H1 (cell line): ENCODE results near the gene NCBP2. TPM values are rescaled to one million over a fixed set of nuclear protein-coding genes. Genes with fewer than 3 reads are reported as not detected.

Experiments used
- CTCF ChIA-PET: fragments of 300-600 bp; sonication (Branson Sonifier 250); formaldehyde crosslinking; loops from one replicate; lab custom pipeline; 2021; ENCODE audit not compliant: partially characterized antibody; lab: Charles Lee
- POLR2A ChIA-PET: fragments of 300-600 bp; sonication (Branson Sonifier 250); formaldehyde crosslinking; loops from one replicate; lab custom pipeline; 2021; ENCODE audit warnings: inconsistent platforms; ENCODE audit not compliant: partially characterized antibody; lab: Charles Lee
- DNase-seq, 2 experiments: peaks; one replicate each; pipeline versions ENCODE4 v3.0.0 to v3.0.0-alpha.2; 2010 to 2022; ENCODE audit warnings: low spot score in 2 of 2, low read depth in 1 of 2, mixed read lengths in 1 of 2
- FAIRE-seq: peaks from 2 replicates; lab custom pipeline; 2011; peaks lifted over from hg19 to GRCh38; lab: Jason Lieb, UNC
- H2AFZ ChIP-seq: 2 replicates; pipeline ENCODE4 v1.8.1; 2012; ENCODE audit warnings: low read length, inconsistent platforms
- H2AK5ac ChIP-seq: 2 replicates; pipeline ENCODE4 v1.6.1; 2013; ENCODE audit warnings: low read depth, low read length
- H2BK120ac ChIP-seq: replicated peaks from 2 replicates; pipeline ENCODE3; 2013; ENCODE audit warnings: low read depth, low read length, inconsistent platforms
- H2BK12ac ChIP-seq: 2 replicates; pipeline ENCODE4 v1.6.1; 2013; ENCODE audit warnings: low read depth, low read length
- H2BK15ac ChIP-seq: 2 replicates; pipeline ENCODE4 v1.6.1; 2013; ENCODE audit warnings: low read length
- H2BK20ac ChIP-seq: 2 replicates; pipeline ENCODE4 v1.6.1; 2013; ENCODE audit warnings: low read length
- H2BK5ac ChIP-seq: 2 replicates; pipeline ENCODE4 v1.6.1; 2013; ENCODE audit warnings: low read depth, low read length
- H3K14ac ChIP-seq: 2 replicates; pipeline ENCODE4 v1.6.1; 2013; ENCODE audit warnings: inconsistent platforms; ENCODE audit not compliant: insufficient read length
- H3K18ac ChIP-seq: 2 replicates; pipeline ENCODE4 v1.6.1; 2013; ENCODE audit warnings: low read length; ENCODE audit errors: extremely low read depth
- H3K23ac ChIP-seq: 2 replicates; pipeline ENCODE4 v1.6.1; 2013; ENCODE audit warnings: inconsistent platforms; ENCODE audit not compliant: insufficient read length
- H3K23me2 ChIP-seq: 2 replicates; pipeline ENCODE4 v1.6.1; 2013; ENCODE audit warnings: low read depth, low read length
- H3K27ac ChIP-seq: 2 replicates; pipeline ENCODE4 v1.6.1; 2011; ENCODE audit warnings: low read depth, low read length, inconsistent platforms
- H3K27me3 ChIP-seq, 4 experiments: replicated peaks in 1 of 4; 1 replicate in 1 of 4; 2 replicates in 3 of 4; pipeline versions ENCODE4 v1.6.1 to v1.8.1; 2011 to 2013; ENCODE audit warnings: low read length in 3 of 4, mild to moderate bottlenecking in 3 of 4, inconsistent platforms in 2 of 4, mixed read lengths in 2 of 4, moderate library complexity in 1 of 4; ENCODE audit not compliant: control insufficient read depth in 3 of 4, insufficient read depth in 3 of 4; ENCODE audit errors: extremely low read depth in 1 of 4
- H3K36me3 ChIP-seq, 4 experiments: 2 replicates each; pipeline versions ENCODE4 v1.6.1 to v1.8.1; 2011 to 2013; ENCODE audit warnings: mild to moderate bottlenecking in 4 of 4, low read length in 3 of 4, moderate library complexity in 2 of 4, control low read depth in 1 of 4, inconsistent platforms in 1 of 4; ENCODE audit not compliant: insufficient read depth in 4 of 4, control insufficient read depth in 2 of 4
- H3K4ac ChIP-seq: replicated peaks from 2 replicates; pipeline ENCODE3; 2013; ENCODE audit warnings: low read length, low read depth, mixed read lengths, inconsistent platforms; ENCODE audit not compliant: insufficient read length
- H3K4me1 ChIP-seq, 4 experiments: replicated peaks in 1 of 4; 1 replicate in 1 of 4; 2 replicates in 3 of 4; pipeline versions ENCODE4 v1.6.1 to v1.8.1; 2011 to 2013; ENCODE audit warnings: low read length in 3 of 4, inconsistent platforms in 2 of 4, mixed read lengths in 1 of 4; ENCODE audit not compliant: insufficient read depth in 4 of 4, control insufficient read depth in 3 of 4
- H3K4me2 ChIP-seq, 2 experiments: 2 replicates each; pipeline versions ENCODE4 v1.6.1 to v1.8.1; 2011 to 2013; ENCODE audit warnings: low read depth in 2 of 2, low read length in 2 of 2, control low read depth in 1 of 2, inconsistent platforms in 1 of 2, mild to moderate bottlenecking in 1 of 2; ENCODE audit not compliant: insufficient read depth in 1 of 2
- H3K4me3 ChIP-seq, 4 experiments: fragments of 200-600, 300-600 bp in 1 of 4; sonication (generic), shearing (Covaris generic), sonication (Bioruptor Twin) in 1 of 4; 2 replicates each; pipeline versions ENCODE4 v1.5.1 to v1.8.1; 2011 to 2016; ENCODE audit warnings: low read length in 4 of 4, low read depth in 3 of 4, control low read depth in 2 of 4, inconsistent platforms in 2 of 4, mild to moderate bottlenecking in 2 of 4, mixed read lengths in 1 of 4, moderate library complexity in 1 of 4; ENCODE audit not compliant: insufficient read depth in 2 of 4; ENCODE audit errors: extremely low read depth in 1 of 4
- H3K56ac ChIP-seq: replicated peaks from 2 replicates; pipeline ENCODE3; 2013; ENCODE audit warnings: low read depth, mild to moderate bottlenecking, mixed read lengths, low read length, inconsistent platforms; ENCODE audit not compliant: insufficient read length
- H3K79me1 ChIP-seq: 2 replicates; pipeline ENCODE4 v1.6.1; 2013; ENCODE audit warnings: low read depth, low read length, control low read depth
- H3K79me2 ChIP-seq, 2 experiments: 2 replicates each; pipeline versions ENCODE4 v1.6.1 to v1.8.1; 2012 to 2013; ENCODE audit warnings: low read length in 2 of 2, mild to moderate bottlenecking in 2 of 2, inconsistent platforms in 1 of 2; ENCODE audit not compliant: insufficient read depth in 2 of 2, control insufficient read depth in 1 of 2
- H3K9ac ChIP-seq, 4 experiments: replicated peaks in 1 of 4; 1 replicate in 1 of 4; 2 replicates in 3 of 4; pipeline versions ENCODE4 v1.6.1 to v1.8.1; 2011 to 2013; ENCODE audit warnings: low read depth in 3 of 4, low read length in 3 of 4, control low read depth in 2 of 4, mild to moderate bottlenecking in 2 of 4, moderate library complexity in 2 of 4, inconsistent platforms in 1 of 4; ENCODE audit errors: extremely low read depth in 1 of 4
- H3K9me3 ChIP-seq, 2 experiments: 2 replicates each; pipeline versions ENCODE4 v1.6.1 to v1.8.1; 2012 to 2013; ENCODE audit warnings: mild to moderate bottlenecking in 2 of 2, moderate library complexity in 2 of 2, control low read depth in 1 of 2, inconsistent platforms in 1 of 2, low read depth in 1 of 2, low read length in 1 of 2, mixed read lengths in 1 of 2; ENCODE audit not compliant: insufficient read depth in 2 of 2
- H4K20me1 ChIP-seq, 2 experiments: replicated peaks in 1 of 2; 2 replicates each; pipeline versions ENCODE3 to v1.8.1; 2011 to 2013; ENCODE audit warnings: inconsistent platforms in 2 of 2, low read length in 2 of 2, mild to moderate bottlenecking in 1 of 2; ENCODE audit not compliant: insufficient read depth in 2 of 2, control insufficient read depth in 1 of 2
- H4K5ac ChIP-seq: 2 replicates; pipeline ENCODE4 v1.6.1; 2013; ENCODE audit warnings: low read length, low read depth, mixed read lengths, inconsistent platforms; ENCODE audit not compliant: insufficient read length
- H4K8ac ChIP-seq: 2 replicates; pipeline ENCODE4 v1.8.0; 2013; ENCODE audit warnings: mild to moderate bottlenecking, moderate library complexity, low read length, inconsistent platforms; ENCODE audit not compliant: insufficient read depth; ENCODE audit errors: extremely low read depth
- H4K91ac ChIP-seq: replicated peaks from 2 replicates; pipeline ENCODE3; 2013; ENCODE audit warnings: low read length, mixed read lengths, inconsistent platforms; ENCODE audit not compliant: insufficient read length
- BRCA1 ChIP-seq: IDR thresholded peaks from 2 replicates; pipeline ENCODE4 v1.6.1; 2012; ENCODE audit warnings: low read depth, low read length, improper control_type of control experiment
- KDM5A ChIP-seq: fragments of 200-600 bp; IDR thresholded peaks from 2 replicates; pipeline ENCODE4 v1.7.1; 2012; ENCODE audit warnings: mild to moderate bottlenecking, low read length, inconsistent platforms, mixed read lengths
- TAF1 ChIP-seq: IDR thresholded peaks from 2 replicates; pipeline ENCODE4 v1.6.1; 2011; ENCODE audit warnings: mild to moderate bottlenecking, low read depth, low read length
- WGBS, 2 experiments: shearing (Covaris generic) in 1 of 2; methylation state at CpG; one replicate each; pipeline versions ENCODE4 v1.1.6 to v1.1.7; 2013 to 2015; ENCODE audit warnings: low lambda C conversion rate in 2 of 2, mixed read lengths in 2 of 2, inconsistent platforms in 1 of 2, low coverage in 1 of 2, missing lambda C conversion rate in 1 of 2; ENCODE audit not compliant: insufficient replicate concordance in 2 of 2, insufficient coverage in 1 of 2, insufficient read length in 1 of 2; ENCODE audit errors: extremely low coverage in 1 of 2, missing lambda C conversion rate in 1 of 2; 5-methylcytosine and 5-hydroxymethylcytosine counted together
- polyA plus RNA-seq, 7 experiments: library from polyadenylated mRNA; depleted of rRNA in 3 of 7; stranded (reverse) in 5 of 7; unstranded in 2 of 7; fragments of >200 nt in 5 of 7; fragments of 200-250 nt in 2 of 7; gene quantifications; 1 replicate in 5 of 7; 2 replicates in 1 of 7; 4 replicates in 1 of 7; pipeline versions ENCODE4 v1.2.1 to v1.2.3, GENCODE V29; 2011 to 2013; ENCODE audit warnings: missing spikeins in 2 of 7, mixed read lengths in 2 of 7
- total RNA-seq: library from RNA; stranded (reverse); fragmentation: NEBNext Ultra II Directional; extraction: Animal tissue kit (Norgen Biotek cat#: 25700); gene quantifications from 2 replicates; pipeline ENCODE4 v1.2.1, GENCODE V29; 2021

Gene NCBP2
- total and polyA plus RNA-seq, 2 of the 8 experiments (the other 6 are each of a cell fraction or from before 2014, with no cell fraction given): 34.1 to 100 TPM

- H2BK15ac ChIP-seq: no peak overlapping the region
- H2BK12ac ChIP-seq: no peak overlapping the region
- H2BK120ac ChIP-seq: no peak overlapping the region
- no peak overlapping the region for H4K91ac ChIP-seq
- peak overlapping the region; percentile 93; the same call in 1 of the 2 replicates for H4K8ac ChIP-seq
- H2AK5ac ChIP-seq: no peak overlapping the region
- peaks cover 0 to 9% of the 10 kb centered on the region in 2 experiments for H4K20me1 ChIP-seq
- H3K56ac ChIP-seq: peak overlapping the region; percentile 49
- H2BK20ac ChIP-seq: no peak overlapping the region
- no peak for DNase-seq
- H3K79me2 ChIP-seq: peaks cover 17 to 47% of the 10 kb centered on the region in 2 experiments
- H3K9me3 ChIP-seq: no peaks in the 10 kb centered on the region
- no peak overlapping the region for H2AFZ ChIP-seq
- 2% methylated on average over 25 of the region's 25 CpGs; no CpG with 5 or more reads in 1 of the 2 experiments for WGBS, 2 experiments
- peak overlapping the region; percentile 66 for H3K4ac ChIP-seq
- H3K4me3 ChIP-seq: peak overlapping the region; percentile 78 to 99 (median 89)
- H3K14ac ChIP-seq: no peak overlapping the region
- peak overlapping the region; percentile 85 to 92 for H3K4me2 ChIP-seq
- H3K79me1 ChIP-seq: peaks cover 9% of the 10 kb centered on the region; the same call in 1 of the 2 replicates
- no peak for FAIRE-seq
- H3K9ac ChIP-seq: peak overlapping the region; percentile 85 to 93 (median 92)
- no peaks in the 10 kb centered on the region for H3K27me3 ChIP-seq
- no peak overlapping the region for H3K18ac ChIP-seq
- ChIA-PET CTCF (interaction anchor here (0.5 to 2.4 kb wide), 4 partner anchors 8 to 418 kb away, joined by 3 to 7 read pairs (median 4); no protein-coding TSS in a partner anchor), POLR2A (interaction anchor here (0.6 to 2.6 kb wide), 12 partner anchors 8 to 376 kb away, joined by 3 to 11 read pairs (median 6); partner anchors contain the start of gene SENP5)
- TF ChIP-seq BRCA1 (no peak), TAF1 (no peak), KDM5A (peak; percentile 37; the same call in 1 of the 2 replicates)
- H3K23ac ChIP-seq: no peak overlapping the region
- peaks cover 6% of the 10 kb centered on the region for H3K23me2 ChIP-seq
- peaks cover 2 to 17% (median 11%) of the 10 kb centered on the region in 4 experiments for H3K36me3 ChIP-seq
- peak overlapping the region; percentile 66; the same call in 1 of the 2 replicates for H3K27ac ChIP-seq
- peak overlapping the region; percentile 72; the same call in 1 of the 2 replicates for H2BK5ac ChIP-seq
- peak overlapping the region; percentile 56 for H4K5ac ChIP-seq
- H3K4me1 ChIP-seq: peaks cover 3 to 8% (median 4%) of the 10 kb centered on the region in 4 experiments
These were observed 568 bp upstream of the NCBP2 start for GRCh38 chr3:196942915-196943277.
